Lower leg skin (tissue), 3 donors: Measurements from ENCODE around the gene ZNF575.

Experiments
- POLR2A ChIP-seq, 2 donors: fragments of 450-650 bp; IDR thresholded peaks; one replicate each; pipeline ENCODE4 v1.6.1; 2016 to 2017; ENCODE audit warnings: antibody characterized with exemption in 2 of 2, mild to moderate bottlenecking in 1 of 2, moderate library complexity in 1 of 2
- TF ChIP-seq, protein P1 (sequence below), 3 donors: fragments of 450-650 bp; IDR thresholded peaks; one replicate each; pipeline ENCODE4 v1.5.1; 2016; ENCODE audit warnings: antibody characterized with exemption in 3 of 3, mild to moderate bottlenecking in 3 of 3, moderate library complexity in 2 of 3

DNA sequence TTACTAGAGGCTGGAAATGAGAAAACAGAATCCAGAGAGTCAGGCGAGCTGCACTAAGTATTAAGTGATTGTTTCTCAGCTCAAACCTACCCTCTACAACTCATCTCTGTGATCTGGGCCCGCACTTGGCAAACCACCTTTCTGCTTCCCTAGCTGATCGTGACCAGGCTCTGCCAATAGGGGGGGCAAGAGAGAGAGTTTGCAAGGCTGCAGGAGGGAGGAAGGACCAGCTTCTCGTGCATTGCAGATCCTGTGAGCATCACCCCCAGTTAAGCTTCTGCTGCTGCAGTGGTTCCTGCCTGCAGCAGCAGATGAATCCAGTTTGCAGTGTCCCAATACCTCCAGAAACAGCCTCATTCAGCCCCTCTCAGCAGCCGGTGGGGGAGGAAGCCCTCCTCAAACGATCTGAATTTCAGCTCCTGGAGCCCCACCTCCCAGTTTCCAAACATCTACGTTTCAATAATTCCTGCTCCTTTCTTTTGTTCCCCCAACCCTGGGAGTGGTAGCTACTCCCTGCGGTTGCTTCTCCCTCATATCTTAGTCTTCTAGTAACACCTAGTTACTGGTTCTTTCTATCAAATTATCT is 22.3 kb downstream of the ZNF575 start:
- TF ChIP-seq, protein P1, sequence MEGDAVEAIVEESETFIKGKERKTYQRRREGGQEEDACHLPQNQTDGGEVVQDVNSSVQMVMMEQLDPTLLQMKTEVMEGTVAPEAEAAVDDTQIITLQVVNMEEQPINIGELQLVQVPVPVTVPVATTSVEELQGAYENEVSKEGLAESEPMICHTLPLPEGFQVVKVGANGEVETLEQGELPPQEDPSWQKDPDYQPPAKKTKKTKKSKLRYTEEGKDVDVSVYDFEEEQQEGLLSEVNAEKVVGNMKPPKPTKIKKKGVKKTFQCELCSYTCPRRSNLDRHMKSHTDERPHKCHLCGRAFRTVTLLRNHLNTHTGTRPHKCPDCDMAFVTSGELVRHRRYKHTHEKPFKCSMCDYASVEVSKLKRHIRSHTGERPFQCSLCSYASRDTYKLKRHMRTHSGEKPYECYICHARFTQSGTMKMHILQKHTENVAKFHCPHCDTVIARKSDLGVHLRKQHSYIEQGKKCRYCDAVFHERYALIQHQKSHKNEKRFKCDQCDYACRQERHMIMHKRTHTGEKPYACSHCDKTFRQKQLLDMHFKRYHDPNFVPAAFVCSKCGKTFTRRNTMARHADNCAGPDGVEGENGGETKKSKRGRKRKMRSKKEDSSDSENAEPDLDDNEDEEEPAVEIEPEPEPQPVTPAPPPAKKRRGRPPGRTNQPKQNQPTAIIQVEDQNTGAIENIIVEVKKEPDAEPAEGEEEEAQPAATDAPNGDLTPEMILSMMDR (IDR thresholded peaks at IDR 0.05), result no peak
- TF ChIP-seq POLR2A (IDR thresholded peaks at IDR 0.05), result no peak
